GM12872 (cell line): ENCODE data around the gene BTAF1.

ENCODE experiments used
- TF ChIP-seq, protein P1 (sequence below): IDR thresholded peaks from 3 replicates; pipeline ENCODE4 v1.5.1; 2011; ENCODE audit warnings: low read depth, mild to moderate bottlenecking, low read length, moderate library complexity; ENCODE audit not compliant: insufficient read depth

Gene BTAF1

DNA sequence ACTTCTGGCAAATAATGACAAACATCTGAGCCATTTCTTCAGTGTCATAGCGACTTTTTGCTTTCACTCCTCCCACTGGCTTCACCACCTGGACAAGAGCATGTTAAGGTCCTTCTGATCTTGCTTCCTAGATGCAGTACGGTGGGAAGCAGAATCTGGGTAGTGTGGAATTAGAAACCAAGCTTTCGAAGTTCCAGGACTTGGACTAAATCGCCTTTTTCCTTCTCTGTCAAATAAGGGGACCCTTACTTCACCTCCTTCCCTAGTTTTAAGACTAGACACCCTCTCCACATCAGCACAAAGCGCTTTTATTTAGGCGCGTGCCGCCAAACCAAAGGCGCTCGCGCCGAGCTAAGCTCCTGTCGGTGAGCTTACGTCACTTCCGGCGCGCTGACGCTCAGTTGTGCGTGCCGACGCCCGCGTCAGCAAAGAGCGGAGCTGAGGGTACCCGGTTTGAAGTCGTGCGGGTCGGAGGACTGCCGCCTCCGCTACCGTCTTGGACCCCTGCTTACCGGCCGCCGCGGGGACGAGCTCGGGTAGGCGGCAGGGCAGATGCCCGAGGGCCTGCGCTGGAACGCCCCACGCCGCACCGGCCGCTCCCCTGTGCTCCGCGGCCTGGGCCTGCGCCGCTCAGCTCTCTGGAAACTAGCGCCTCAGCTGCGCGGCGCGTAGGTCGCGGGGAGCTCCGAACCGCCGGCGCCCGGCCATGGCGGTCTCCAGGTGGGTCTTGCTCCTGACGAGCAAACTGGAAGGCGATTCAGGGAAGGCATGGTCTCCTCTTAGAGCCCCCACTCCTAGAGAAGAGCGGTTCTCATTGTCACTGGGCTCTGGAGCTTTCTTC, at the start of gene BTAF1:
Gene BTAF1 (plus strand): TSS at position 400 of the 841 bp plus-strand sequence. CDS start 307 bp downstream, at position 707.
- TF ChIP-seq, protein P1, sequence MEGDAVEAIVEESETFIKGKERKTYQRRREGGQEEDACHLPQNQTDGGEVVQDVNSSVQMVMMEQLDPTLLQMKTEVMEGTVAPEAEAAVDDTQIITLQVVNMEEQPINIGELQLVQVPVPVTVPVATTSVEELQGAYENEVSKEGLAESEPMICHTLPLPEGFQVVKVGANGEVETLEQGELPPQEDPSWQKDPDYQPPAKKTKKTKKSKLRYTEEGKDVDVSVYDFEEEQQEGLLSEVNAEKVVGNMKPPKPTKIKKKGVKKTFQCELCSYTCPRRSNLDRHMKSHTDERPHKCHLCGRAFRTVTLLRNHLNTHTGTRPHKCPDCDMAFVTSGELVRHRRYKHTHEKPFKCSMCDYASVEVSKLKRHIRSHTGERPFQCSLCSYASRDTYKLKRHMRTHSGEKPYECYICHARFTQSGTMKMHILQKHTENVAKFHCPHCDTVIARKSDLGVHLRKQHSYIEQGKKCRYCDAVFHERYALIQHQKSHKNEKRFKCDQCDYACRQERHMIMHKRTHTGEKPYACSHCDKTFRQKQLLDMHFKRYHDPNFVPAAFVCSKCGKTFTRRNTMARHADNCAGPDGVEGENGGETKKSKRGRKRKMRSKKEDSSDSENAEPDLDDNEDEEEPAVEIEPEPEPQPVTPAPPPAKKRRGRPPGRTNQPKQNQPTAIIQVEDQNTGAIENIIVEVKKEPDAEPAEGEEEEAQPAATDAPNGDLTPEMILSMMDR, result no peak

DNA sequence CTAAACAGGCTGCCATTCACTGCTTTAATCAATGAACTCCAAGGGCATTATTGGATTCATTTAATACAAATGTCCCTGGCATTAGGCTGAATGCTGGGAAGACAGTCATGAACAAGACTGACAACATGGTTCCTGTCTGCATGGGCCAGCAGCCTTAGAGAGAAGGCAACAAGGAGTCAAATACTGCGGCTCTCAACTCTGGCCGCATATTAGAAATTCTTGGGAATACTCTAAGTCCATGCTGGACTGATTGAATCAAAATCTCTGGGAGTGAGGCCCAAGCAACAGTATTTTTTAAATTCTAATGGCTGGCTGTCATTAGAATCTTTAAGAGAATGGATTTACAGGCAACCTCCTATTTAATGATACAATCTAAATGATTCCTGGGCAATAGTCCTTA, 48.4 kb upstream of the BTAF1 start:
- TF ChIP-seq, protein P1, result no peak

DNA sequence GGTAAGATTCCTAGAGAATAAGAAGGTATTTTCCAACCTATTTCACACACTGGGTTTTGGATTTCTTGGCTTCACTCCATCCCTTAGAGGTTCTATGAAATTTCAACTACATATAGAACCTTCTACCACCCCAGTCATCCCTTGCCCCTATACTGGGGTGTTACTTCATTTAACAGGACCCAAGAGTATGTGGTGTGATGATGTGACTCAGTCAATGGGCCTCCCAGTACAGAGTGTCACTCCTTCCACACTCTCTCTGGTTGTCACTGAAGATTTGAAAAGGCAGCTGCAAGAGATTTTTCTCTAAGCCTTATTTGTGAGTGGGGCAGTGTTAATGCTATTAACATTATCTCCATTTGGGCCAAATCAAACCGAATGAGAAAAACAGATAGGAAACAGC, 47.8 kb upstream of the BTAF1 start:
- TF ChIP-seq, protein P1, result no peak

DNA sequence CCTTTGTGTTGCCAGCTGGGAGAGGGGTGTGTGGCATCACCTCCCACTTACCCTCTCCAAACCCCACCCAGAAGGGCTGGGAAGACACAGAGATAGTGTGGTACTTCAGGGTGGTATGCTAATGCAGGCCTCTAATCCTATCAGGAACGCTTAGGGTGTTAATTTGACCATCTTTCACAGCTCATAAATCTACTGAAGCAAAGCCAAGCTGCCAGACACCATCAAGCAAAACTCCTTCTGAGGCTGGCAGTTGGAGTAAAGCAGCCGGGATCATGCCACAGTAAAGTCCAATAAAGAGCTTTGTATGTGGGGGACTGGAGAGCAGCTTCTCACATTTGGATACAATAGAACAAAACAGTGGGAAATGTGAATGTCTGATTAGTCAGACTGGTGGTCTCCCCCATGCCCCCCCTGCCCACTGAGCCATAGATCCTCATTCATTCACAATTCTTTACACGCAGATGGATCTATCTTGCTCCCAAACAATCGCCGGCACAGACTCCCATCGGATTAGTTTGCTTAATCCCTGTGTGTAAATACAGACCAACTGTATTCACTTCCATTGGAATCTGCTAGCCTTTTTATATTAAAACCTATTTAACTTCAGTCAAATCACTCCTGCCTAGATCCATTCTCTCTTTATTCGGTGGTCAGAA, 43.9 kb upstream of the BTAF1 start:
- TF ChIP-seq, protein P1, result no peak

DNA sequence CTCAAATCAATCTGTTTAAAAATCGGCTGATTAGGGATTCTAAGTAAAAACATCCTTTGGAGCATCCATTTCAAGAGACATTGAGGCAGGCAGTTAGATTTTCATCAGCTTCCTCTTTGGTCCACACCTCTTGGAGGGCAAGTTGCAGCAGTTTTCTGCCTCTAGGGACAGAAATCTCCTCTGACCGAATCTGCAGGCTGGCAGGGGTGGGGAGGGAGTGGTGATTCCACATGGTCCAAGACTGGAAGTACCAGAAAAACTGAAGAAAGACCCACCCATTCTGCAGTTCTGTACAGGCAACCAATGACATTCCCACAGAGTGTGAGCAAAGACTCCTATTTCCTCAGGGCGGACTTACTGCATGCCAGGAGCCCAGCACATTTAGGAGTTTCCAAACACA, 43.3 kb upstream of the BTAF1 start:
- TF ChIP-seq, protein P1, result no peak

DNA sequence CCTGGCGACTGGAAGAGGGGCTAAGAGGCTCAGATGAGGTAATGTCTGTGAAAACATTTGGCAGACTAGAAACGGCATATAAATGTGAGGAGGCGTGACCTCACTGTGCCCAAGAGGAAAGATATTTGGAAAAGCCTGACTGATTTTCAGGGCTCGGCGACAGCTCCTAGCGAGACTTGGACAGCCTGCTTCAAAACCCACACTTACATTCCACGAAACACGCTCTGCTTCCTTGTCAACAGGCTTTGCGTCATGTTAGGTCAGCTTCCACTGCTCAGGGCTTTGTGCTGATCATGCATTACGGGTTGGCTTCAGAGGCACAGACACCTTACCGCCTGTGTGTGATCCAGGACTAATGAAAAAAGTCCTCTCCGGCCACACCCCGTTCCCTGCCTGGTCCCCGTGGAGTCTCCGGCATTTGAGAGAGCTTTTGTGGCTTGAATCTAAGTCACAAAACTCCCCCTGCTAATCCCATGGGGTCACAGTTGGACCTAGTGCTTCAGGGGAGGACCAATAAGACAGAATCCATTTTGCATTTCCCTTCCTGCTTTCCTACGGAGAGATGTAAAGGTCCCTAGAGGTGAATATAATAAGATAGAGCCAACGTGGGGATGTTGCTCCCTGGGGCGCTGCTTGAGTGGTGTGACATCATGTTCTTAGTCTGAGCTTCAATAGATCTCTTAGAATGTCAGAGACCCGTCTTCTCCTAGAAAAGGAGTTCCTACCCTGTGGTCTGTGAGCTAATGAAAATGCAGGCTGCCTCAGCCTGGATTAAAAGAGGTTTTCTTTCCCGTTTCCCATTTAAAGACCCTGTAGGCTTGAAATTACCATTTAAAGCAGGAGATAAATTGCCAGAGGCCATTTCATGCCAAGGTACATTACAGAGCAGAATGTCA, 39.8 kb upstream of the BTAF1 start:
- TF ChIP-seq, protein P1, result no peak

DNA sequence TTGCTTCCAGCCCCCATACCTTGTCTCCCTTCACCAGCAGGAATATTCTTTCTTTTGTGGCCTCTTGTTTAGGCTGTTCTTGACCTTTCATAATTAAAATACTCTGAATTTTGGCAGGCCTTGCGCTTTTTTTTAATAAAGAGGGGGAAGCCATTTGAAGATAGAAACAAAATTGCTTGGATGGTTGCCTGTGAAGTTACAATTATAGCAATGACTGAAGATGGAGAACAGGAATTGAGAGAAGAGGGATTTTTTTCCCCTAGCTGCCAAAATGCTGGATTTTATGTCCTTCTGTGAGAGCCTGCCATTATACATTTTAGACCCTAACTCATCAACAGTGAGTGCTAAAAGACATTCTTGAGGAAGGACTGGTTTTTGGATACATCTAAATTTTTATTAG, 39.0 kb upstream of the BTAF1 start:
- TF ChIP-seq, protein P1, result no peak
